ENCODE measurements around the gene TTC33. TPM values are rescaled to one million over a fixed set of nuclear protein-coding genes. Genes with fewer than 3 reads are reported as not detected.
"Not testable (repeated sequence)": the region's sequence is repeated elsewhere in the genome, so short reads cannot be mapped to it uniquely, and the experiment has no call there.

TTC33 gene
- polyA plus RNA-seq, 1 donor from 2014 or later, result 73.5 TPM

DNA sequence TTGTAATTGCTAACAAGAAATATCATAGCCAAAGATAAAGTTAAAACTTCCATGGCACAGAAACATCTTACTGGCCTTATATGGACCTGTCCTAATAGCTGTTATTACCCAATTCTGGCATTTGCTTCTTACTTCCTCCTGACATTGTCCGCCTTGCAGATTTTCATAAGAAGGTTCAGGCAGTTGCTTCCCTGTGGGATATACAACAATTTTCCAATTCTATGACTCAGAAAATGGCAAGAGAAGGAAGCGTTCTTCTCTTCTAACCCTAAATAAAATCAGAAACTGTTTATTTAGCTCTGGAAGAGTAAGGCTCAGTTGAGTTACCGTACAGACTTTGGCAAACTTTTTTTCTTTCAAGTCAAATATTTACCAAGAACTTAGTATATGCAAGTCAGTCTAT is 40.7 kb upstream of the TTC33 start:
- Histone ChIP-seq H3K36me3 (ENCODE audit: insufficient read depth, low read length) (no peaks in the 10 kb centered on the region), H2AFZ (ENCODE audit: low read depth, low read length) (no peak overlapping the region), H3K9ac (ENCODE audit: low read length) (no peak overlapping the region), H3K27ac (ENCODE audit: low read length) (no peak overlapping the region), H3F3A (ENCODE audit: insufficient read depth, low read length, poor library complexity, severe bottlenecking) (peaks cover 3% of the 10 kb centered on the region), H3K9me2 (ENCODE audit: insufficient read depth, low read length) (no peaks in the 10 kb centered on the region), H3K27me3 (ENCODE audit: insufficient read depth, low read depth, low read length) (no peaks in the 10 kb centered on the region), H4K20me1 (ENCODE audit: insufficient read depth) (no peaks in the 10 kb centered on the region), H3K4me3 (ENCODE audit: low read length) (peak overlapping the region; percentile 94), H3K79me2 (replicated peaks; ENCODE audit: insufficient read depth, low read length) (peaks cover 51% of the 10 kb centered on the region), H3K9me3 (ENCODE audit: low read length) (no peaks in the 10 kb centered on the region), H3K4me2 (ENCODE audit: low read length) (peak overlapping the region; percentile 81)
- TF ChIP-seq SMC3 (conservative IDR thresholded peaks at IDR 0.05; ENCODE audit: poor library complexity), result no peak
- TF ChIP-seq RAD21 (conservative IDR thresholded peaks at IDR 0.05), result no peak
- no peak for TF ChIP-seq EP300 (conservative IDR thresholded peaks at IDR 0.05; ENCODE audit: poor library complexity, severe bottlenecking)
- TF ChIP-seq, protein P1, sequence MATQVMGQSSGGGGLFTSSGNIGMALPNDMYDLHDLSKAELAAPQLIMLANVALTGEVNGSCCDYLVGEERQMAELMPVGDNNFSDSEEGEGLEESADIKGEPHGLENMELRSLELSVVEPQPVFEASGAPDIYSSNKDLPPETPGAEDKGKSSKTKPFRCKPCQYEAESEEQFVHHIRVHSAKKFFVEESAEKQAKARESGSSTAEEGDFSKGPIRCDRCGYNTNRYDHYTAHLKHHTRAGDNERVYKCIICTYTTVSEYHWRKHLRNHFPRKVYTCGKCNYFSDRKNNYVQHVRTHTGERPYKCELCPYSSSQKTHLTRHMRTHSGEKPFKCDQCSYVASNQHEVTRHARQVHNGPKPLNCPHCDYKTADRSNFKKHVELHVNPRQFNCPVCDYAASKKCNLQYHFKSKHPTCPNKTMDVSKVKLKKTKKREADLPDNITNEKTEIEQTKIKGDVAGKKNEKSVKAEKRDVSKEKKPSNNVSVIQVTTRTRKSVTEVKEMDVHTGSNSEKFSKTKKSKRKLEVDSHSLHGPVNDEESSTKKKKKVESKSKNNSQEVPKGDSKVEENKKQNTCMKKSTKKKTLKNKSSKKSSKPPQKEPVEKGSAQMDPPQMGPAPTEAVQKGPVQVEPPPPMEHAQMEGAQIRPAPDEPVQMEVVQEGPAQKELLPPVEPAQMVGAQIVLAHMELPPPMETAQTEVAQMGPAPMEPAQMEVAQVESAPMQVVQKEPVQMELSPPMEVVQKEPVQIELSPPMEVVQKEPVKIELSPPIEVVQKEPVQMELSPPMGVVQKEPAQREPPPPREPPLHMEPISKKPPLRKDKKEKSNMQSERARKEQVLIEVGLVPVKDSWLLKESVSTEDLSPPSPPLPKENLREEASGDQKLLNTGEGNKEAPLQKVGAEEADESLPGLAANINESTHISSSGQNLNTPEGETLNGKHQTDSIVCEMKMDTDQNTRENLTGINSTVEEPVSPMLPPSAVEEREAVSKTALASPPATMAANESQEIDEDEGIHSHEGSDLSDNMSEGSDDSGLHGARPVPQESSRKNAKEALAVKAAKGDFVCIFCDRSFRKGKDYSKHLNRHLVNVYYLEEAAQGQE (IDR thresholded peaks at IDR 0.05; ENCODE audit: borderline replicate concordance), result no peak
- no peak for TF ChIP-seq POLR2AphosphoS5 (IDR thresholded peaks at IDR 0.05)
- no peak for TF ChIP-seq MXI1 (conservative IDR thresholded peaks at IDR 0.05; ENCODE audit: poor library complexity, severe bottlenecking)
- no peak for TF ChIP-seq EZH2 (IDR thresholded peaks at IDR 0.05; ENCODE audit: borderline replicate concordance, insufficient read depth, low read length, poor library complexity, severe bottlenecking)
- TF ChIP-seq, protein P2, sequence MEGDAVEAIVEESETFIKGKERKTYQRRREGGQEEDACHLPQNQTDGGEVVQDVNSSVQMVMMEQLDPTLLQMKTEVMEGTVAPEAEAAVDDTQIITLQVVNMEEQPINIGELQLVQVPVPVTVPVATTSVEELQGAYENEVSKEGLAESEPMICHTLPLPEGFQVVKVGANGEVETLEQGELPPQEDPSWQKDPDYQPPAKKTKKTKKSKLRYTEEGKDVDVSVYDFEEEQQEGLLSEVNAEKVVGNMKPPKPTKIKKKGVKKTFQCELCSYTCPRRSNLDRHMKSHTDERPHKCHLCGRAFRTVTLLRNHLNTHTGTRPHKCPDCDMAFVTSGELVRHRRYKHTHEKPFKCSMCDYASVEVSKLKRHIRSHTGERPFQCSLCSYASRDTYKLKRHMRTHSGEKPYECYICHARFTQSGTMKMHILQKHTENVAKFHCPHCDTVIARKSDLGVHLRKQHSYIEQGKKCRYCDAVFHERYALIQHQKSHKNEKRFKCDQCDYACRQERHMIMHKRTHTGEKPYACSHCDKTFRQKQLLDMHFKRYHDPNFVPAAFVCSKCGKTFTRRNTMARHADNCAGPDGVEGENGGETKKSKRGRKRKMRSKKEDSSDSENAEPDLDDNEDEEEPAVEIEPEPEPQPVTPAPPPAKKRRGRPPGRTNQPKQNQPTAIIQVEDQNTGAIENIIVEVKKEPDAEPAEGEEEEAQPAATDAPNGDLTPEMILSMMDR (IDR thresholded peaks at IDR 0.05; ENCODE audit: poor library complexity, severe bottlenecking), result no peak
- no peak for TF ChIP-seq TAF1 (IDR thresholded peaks at IDR 0.05; ENCODE audit: low read depth)

DNA sequence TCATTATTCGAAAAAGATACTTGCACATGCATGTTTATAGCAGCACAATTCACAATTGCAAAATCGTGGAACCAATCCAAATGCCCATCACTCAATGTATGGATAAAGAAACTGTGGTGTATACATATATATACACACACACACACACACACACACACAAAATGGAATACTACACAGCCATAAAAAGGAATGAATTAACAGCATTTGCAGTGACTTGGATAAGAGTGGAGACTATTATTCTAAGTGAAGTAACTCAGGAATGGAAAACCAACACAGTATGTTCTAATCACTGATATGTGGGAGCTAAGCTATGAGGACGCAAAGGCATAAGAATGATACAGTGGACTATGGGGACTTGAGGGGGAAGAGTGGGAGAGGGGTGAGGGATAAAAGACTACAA is 39.1 kb upstream of the TTC33 start:
- peaks cover 63% of the 10 kb centered on the region for H3K79me2 ChIP-seq (replicated peaks; ENCODE audit: insufficient read depth, low read length)

DNA sequence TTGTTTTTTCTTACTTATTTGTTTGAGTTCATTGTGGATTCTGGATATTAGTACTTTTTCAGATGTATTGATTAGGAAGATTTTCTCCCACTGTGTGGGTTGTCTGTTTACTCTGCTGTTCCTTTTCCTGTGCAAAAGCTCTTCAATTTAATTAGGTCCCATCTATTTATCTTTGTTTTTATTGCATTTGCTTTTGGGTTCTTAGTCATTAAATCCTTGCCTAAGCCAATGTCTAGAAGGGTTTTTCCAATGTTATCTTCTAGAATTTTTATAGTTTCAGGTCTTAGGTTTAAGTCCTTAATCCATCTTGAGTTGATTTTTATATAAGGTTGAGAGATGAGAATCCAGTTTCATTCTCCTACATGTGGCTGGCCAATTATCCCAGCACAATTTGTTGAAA is 38.6 kb upstream of the TTC33 start:
- H4K20me1 ChIP-seq (ENCODE audit: insufficient read depth); H3K9me2 ChIP-seq (ENCODE audit: insufficient read depth, low read length); H3K4me2 ChIP-seq (ENCODE audit: low read length); H2AFZ ChIP-seq (ENCODE audit: low read depth, low read length); H3K9me3 ChIP-seq (ENCODE audit: low read length); H3F3A ChIP-seq (ENCODE audit: insufficient read depth, low read length, poor library complexity, severe bottlenecking); H3K4me3 ChIP-seq (ENCODE audit: low read length); H3K36me3 ChIP-seq (ENCODE audit: insufficient read depth, low read length); H3K27me3 ChIP-seq (ENCODE audit: insufficient read depth, low read depth, low read length); H3K27ac ChIP-seq (ENCODE audit: low read length); H3K9ac ChIP-seq (ENCODE audit: low read length): not testable (repeated sequence)
- peaks cover 68% of the 10 kb centered on the region for H3K79me2 ChIP-seq (replicated peaks; ENCODE audit: insufficient read depth, low read length)

More for the DNA sequence above, 39.1 kb upstream of the TTC33 start:
- H3K27me3 ChIP-seq (ENCODE audit: insufficient read depth, low read depth, low read length); H3F3A ChIP-seq (ENCODE audit: insufficient read depth, low read length, poor library complexity, severe bottlenecking); H3K36me3 ChIP-seq (ENCODE audit: insufficient read depth, low read length); H4K20me1 ChIP-seq (ENCODE audit: insufficient read depth); H3K9me3 ChIP-seq (ENCODE audit: low read length); H3K27ac ChIP-seq (ENCODE audit: low read length); H3K4me3 ChIP-seq (ENCODE audit: low read length); H2AFZ ChIP-seq (ENCODE audit: low read depth, low read length); H3K9me2 ChIP-seq (ENCODE audit: insufficient read depth, low read length); H3K4me2 ChIP-seq (ENCODE audit: low read length); H3K9ac ChIP-seq (ENCODE audit: low read length): not testable (repeated sequence)

DNA sequence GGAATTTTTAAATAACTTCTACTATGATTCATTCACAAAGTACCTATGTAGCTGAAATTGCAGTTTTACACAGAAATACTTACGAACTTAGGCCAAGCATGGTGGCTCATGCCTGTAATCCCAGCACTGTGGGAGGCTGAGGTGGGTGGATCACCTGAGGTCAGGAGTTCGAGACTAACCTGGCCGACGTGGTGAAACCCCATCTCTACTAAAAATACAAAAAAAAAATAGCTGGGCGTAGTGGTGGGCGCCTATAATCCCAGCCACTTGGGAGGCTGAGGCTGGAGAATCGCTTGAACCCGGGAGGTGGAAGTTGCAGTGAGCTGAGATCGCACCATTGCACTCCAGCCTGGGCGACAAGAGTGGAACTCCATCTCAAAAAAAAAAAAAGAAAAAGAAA is 36.9 kb upstream of the TTC33 start:
- H3K9me3 ChIP-seq (ENCODE audit: low read length); H2AFZ ChIP-seq (ENCODE audit: low read depth, low read length); H3K4me2 ChIP-seq (ENCODE audit: low read length); H3K27ac ChIP-seq (ENCODE audit: low read length); H3K36me3 ChIP-seq (ENCODE audit: insufficient read depth, low read length); H3K27me3 ChIP-seq (ENCODE audit: insufficient read depth, low read depth, low read length); H3K9ac ChIP-seq (ENCODE audit: low read length); H3K9me2 ChIP-seq (ENCODE audit: insufficient read depth, low read length); H4K20me1 ChIP-seq (ENCODE audit: insufficient read depth); H3F3A ChIP-seq (ENCODE audit: insufficient read depth, low read length, poor library complexity, severe bottlenecking); H3K4me3 ChIP-seq (ENCODE audit: low read length): not testable (repeated sequence)
- H3K79me2 ChIP-seq (replicated peaks; ENCODE audit: insufficient read depth, low read length), result peaks cover 80% of the 10 kb centered on the region

Measured in neural cell (in vitro differentiated cells).